Stimulated activated effector memory CD8-positive, alpha-beta T cell treated with anti-CD3 and anti-CD28 coated beads, Interleukin-12 subunit alpha, Interleukin-12 subunit beta, amount 100 ng/mL, for 72 hours (primary cell): ENCODE results near the gene ULBP2.
A peak's percentile ranks its signal among the peaks of the same experiment; 100 is the strongest.
"Not testable (repeated sequence)": the region's sequence is repeated elsewhere in the genome, so short reads cannot be mapped to it uniquely, and the experiment has no call there.

ENCODE experiments used
- ATAC-seq: fragments of 150-1000 bp; cut with Tn5 transposase; 2 replicates; pipeline ENCODE4 v1.10.0; 2021
- DNase-seq, 2 donors: peaks; one replicate each; pipeline ENCODE4 v3.0.0; 2021 to 2022; ENCODE audit warnings: low spot score in 2 of 2
- H3K27ac Mint-ChIP-seq: one replicate; pipeline ENCODE4 v1.8.0; 2022; ENCODE audit warnings: mild to moderate bottlenecking, mixed read lengths
- H3K36me3 Mint-ChIP-seq: one replicate; pipeline ENCODE4 v1.8.0; 2022; ENCODE audit warnings: mild to moderate bottlenecking, mixed read lengths
- H3K4me1 Mint-ChIP-seq: one replicate; pipeline ENCODE4 v1.8.0; 2022; ENCODE audit warnings: mixed read lengths
- H3K4me3 Mint-ChIP-seq: one replicate; pipeline ENCODE4 v1.8.0; 2022; ENCODE audit warnings: mild to moderate bottlenecking, mixed read lengths
- H3K9me3 Mint-ChIP-seq: one replicate; pipeline ENCODE4 v1.8.0; 2022; ENCODE audit warnings: mixed read lengths

Gene ULBP2

GRCh38 chr6:149983145-149983544, 41.3 kb downstream of the ULBP2 start:
- no peak for DNase-seq
- Mint-ChIP-seq H3K27ac (no peak overlapping the region), H3K4me1 (peaks cover 21% of the 10 kb centered on the region), H3K4me3 (no peak overlapping the region), H3K9me3 (peaks cover 2% of the 10 kb centered on the region), H3K36me3 (peaks cover 2% of the 10 kb centered on the region)
- no peak for ATAC-seq

- Mint-ChIP-seq H3K4me1 (peaks cover 36% of the 10 kb centered on the region), H3K9me3 (peaks cover 5% of the 10 kb centered on the region), H3K36me3 (peaks cover 6% of the 10 kb centered on the region), H3K27ac (no peak overlapping the region), H3K4me3 (no peak overlapping the region)
- ATAC-seq, result no peak
- DNase-seq, result no peak
Measured at GRCh38 chr6:149984773-149985172, 43.0 kb downstream of the ULBP2 start.

- H3K9me3 Mint-ChIP-seq, result peaks cover 5% of the 10 kb centered on the region
- peaks cover 43% of the 10 kb centered on the region for H3K4me1 Mint-ChIP-seq
- peaks cover 6% of the 10 kb centered on the region for H3K36me3 Mint-ChIP-seq
- peak; percentile 44 for ATAC-seq
- no peak overlapping the region for H3K4me3 Mint-ChIP-seq
- DNase-seq, result no peak
- H3K27ac Mint-ChIP-seq, result no peak overlapping the region
Measured at GRCh38 chr6:149985481-149985937, 43.7 kb downstream of the ULBP2 start.

GRCh38 chr6:149987602-149988107, 45.8 kb downstream of the ULBP2 start:
- no peak overlapping the region for H3K27ac Mint-ChIP-seq
- H3K4me3 Mint-ChIP-seq, result no peak overlapping the region
- ATAC-seq (no peak), DNase-seq (no peak)
- peaks cover 6% of the 10 kb centered on the region for H3K36me3 Mint-ChIP-seq
- H3K9me3 Mint-ChIP-seq, result peaks cover 5% of the 10 kb centered on the region
- peaks cover 48% of the 10 kb centered on the region for H3K4me1 Mint-ChIP-seq

- Mint-ChIP-seq H3K36me3 (peaks cover 6% of the 10 kb centered on the region), H3K4me3 (peak overlapping the region; percentile 71), H3K27ac (no peak overlapping the region), H3K4me1 (peaks cover 48% of the 10 kb centered on the region), H3K9me3 (peaks cover 5% of the 10 kb centered on the region)
- DNase-seq, result no peak
- no peak for ATAC-seq
Measured at GRCh38 chr6:149988550-149989346, 46.9 kb downstream of the ULBP2 start.

- Mint-ChIP-seq H3K36me3 (peaks cover 6% of the 10 kb centered on the region), H3K4me1 (peaks cover 45% of the 10 kb centered on the region), H3K4me3 (peak overlapping the region; percentile 71), H3K9me3 (peaks cover 5% of the 10 kb centered on the region), H3K27ac (no peak overlapping the region)
- DNase-seq, result no peak
- ATAC-seq, result no peak
Measured at GRCh38 chr6:149990212-149990660, 48.4 kb downstream of the ULBP2 start.

GRCh38 chr6:149990661-149991471, 49.1 kb downstream of the ULBP2 start:
- peaks cover 40% of the 10 kb centered on the region for H3K4me1 Mint-ChIP-seq
- peak overlapping the region; percentile 71 for H3K4me3 Mint-ChIP-seq
- H3K9me3 Mint-ChIP-seq, result peaks cover 5% of the 10 kb centered on the region
- ATAC-seq, result peak; percentile 70
- peaks cover 6% of the 10 kb centered on the region for H3K36me3 Mint-ChIP-seq
- H3K27ac Mint-ChIP-seq, result no peak overlapping the region
- peak in 1 of 2 donors; percentile 66 for DNase-seq

- peak; percentile 82 for ATAC-seq
- not testable (repeated sequence) for H3K36me3 Mint-ChIP-seq, H3K27ac Mint-ChIP-seq, H3K9me3 Mint-ChIP-seq, DNase-seq
- Mint-ChIP-seq H3K4me1 (peaks cover 40% of the 10 kb centered on the region), H3K4me3 (peak overlapping the region; percentile 71)
Measured at GRCh38 chr6:149991472-149991795, 49.6 kb downstream of the ULBP2 start.

- Mint-ChIP-seq H3K9me3 (peaks cover 5% of the 10 kb centered on the region), H3K4me1 (peaks cover 40% of the 10 kb centered on the region), H3K4me3 (peak overlapping the region; percentile 71), H3K36me3 (peaks cover 6% of the 10 kb centered on the region), H3K27ac (no peak overlapping the region)
- no peak for DNase-seq
- ATAC-seq, result no peak
Measured at GRCh38 chr6:149991838-149992237, 50.0 kb downstream of the ULBP2 start.

- Mint-ChIP-seq H3K9me3 (no peaks in the 10 kb centered on the region), H3K27ac (no peak overlapping the region), H3K4me1 (peaks cover 27% of the 10 kb centered on the region), H3K4me3 (no peak overlapping the region), H3K36me3 (no peaks in the 10 kb centered on the region)
- DNase-seq (no peak), ATAC-seq (no peak)
Measured at GRCh38 chr6:149995235-149995750, 53.5 kb downstream of the ULBP2 start.

GRCh38 chr6:149995971-149996370, 54.2 kb downstream of the ULBP2 start:
- Mint-ChIP-seq H3K9me3 (no peaks in the 10 kb centered on the region), H3K36me3 (no peaks in the 10 kb centered on the region), H3K4me3 (no peak overlapping the region), H3K4me1 (peaks cover 27% of the 10 kb centered on the region), H3K27ac (no peak overlapping the region)
- ATAC-seq (no peak), DNase-seq (no peak)
